A549 (cell line): ENCODE measurements around the gene ATP6V0A4. TPM values are rescaled to one million over a fixed set of nuclear protein-coding genes. Genes with fewer than 3 reads are reported as not detected.

Source experiments
- ATAC-seq, 2 experiments: fragments of 200-7000 bp in 1 of 2; fragments of >200 bp in 1 of 2; cut with Nextera tagmentation in 1 of 2; cut with Tn5 transposase in 1 of 2; 3 replicates each; pipeline versions ENCODE4 v1.8.0 to v1.9.1; 2018 to 2020; ENCODE audit warnings: mild to moderate bottlenecking in 1 of 2, moderate library complexity in 1 of 2
- CTCF ChIA-PET: fragments of 300-600 bp; sonication (Branson Sonifier 250); formaldehyde crosslinking; extraction: SDS; loops from one replicate; lab custom pipeline; 2021; ENCODE audit warnings: antibody characterized with exemption, inconsistent platforms; lab: Yijun Ruan, JAX
- POLR2A ChIA-PET: fragments of 350-600 bp; formaldehyde crosslinking; extraction: SDS; loops from one replicate; lab custom pipeline; 2021; ENCODE audit warnings: antibody characterized with exemption, inconsistent platforms; lab: Yijun Ruan, JAX
- DNase-seq, 2 experiments: peaks; one replicate each; pipeline versions ENCODE4 v3.0.0 to v3.0.0-alpha.2; 2011 to 2016; ENCODE audit warnings: low read depth in 1 of 2, low spot score in 1 of 2
- FAIRE-seq: peaks from 2 replicates; lab custom pipeline; 2011; peaks lifted over from hg19 to GRCh38; lab: Jason Lieb, UNC
- H3K27ac ChIP-seq, 2 experiments: fragments of >200 bp; sonication (Bioruptor Twin); formaldehyde crosslinking; 3 replicates each; pipeline ENCODE4 v1.5.1; 2016 to 2017
- H3K4me1 ChIP-seq: fragments of >200 bp; sonication (Bioruptor Twin); formaldehyde crosslinking; 3 replicates; pipeline ENCODE4 v1.6.1; 2016
- H3K4me2 ChIP-seq: fragments of >200 bp; sonication (Bioruptor Twin); formaldehyde crosslinking; 3 replicates; pipeline ENCODE4 v1.6.1; 2016
- H3K4me3 ChIP-seq: fragments of >200 bp; sonication (Bioruptor Twin); formaldehyde crosslinking; 3 replicates; pipeline ENCODE4 v1.5.1; 2016
- H3K9me3 ChIP-seq: fragments of >200 bp; sonication (Bioruptor Twin); formaldehyde crosslinking; 3 replicates; pipeline ENCODE4 v1.6.1; 2016
- BCL3 ChIP-seq: fragments of >200 bp; sonication (Bioruptor Twin); formaldehyde crosslinking; IDR thresholded peaks from 3 replicates; pipeline ENCODE4 v1.6.1; 2016
- CHD4 ChIP-seq: fragments of 200-600 bp; sonication (generic); IDR thresholded peaks from 2 replicates; pipeline ENCODE4 v1.6.1; 2016; ENCODE audit warnings: antibody characterized with exemption, mild to moderate bottlenecking, borderline replicate concordance
- HES2 ChIP-seq: fragments of >200 bp; sonication (Bioruptor Twin); formaldehyde crosslinking; IDR thresholded peaks from 2 replicates; pipeline ENCODE4 v1.6.1; 2016
- HEYL ChIP-seq: fragments of 250-450 bp; sonication (Bioruptor Pico); IDR thresholded peaks from 2 replicates; pipeline ENCODE4 v1.8.0; 2021; ENCODE audit warnings: mild to moderate bottlenecking, moderate library complexity
- HMGXB4 ChIP-seq: fragments of 250-450 bp; sonication (Bioruptor Pico); IDR thresholded peaks from 2 replicates; pipeline ENCODE4 v1.5.0; 2021; ENCODE audit warnings: mild to moderate bottlenecking, moderate library complexity, borderline replicate concordance
- JUN ChIP-seq, 2 experiments: fragments of >200 bp; sonication (Bioruptor Twin); formaldehyde crosslinking; IDR thresholded peaks; 2 replicates in 1 of 2; 3 replicates in 1 of 2; pipeline ENCODE4 v1.6.1; 2016 to 2017
- JUNB ChIP-seq: fragments of >200 bp; sonication (Bioruptor Twin); formaldehyde crosslinking; IDR thresholded peaks from 2 replicates; pipeline ENCODE4 v1.6.1; 2016
- KDM5A ChIP-seq: fragments of 200-600 bp; sonication (generic); IDR thresholded peaks from 2 replicates; pipeline ENCODE4 v1.6.1; 2016; ENCODE audit warnings: antibody characterized with exemption, mild to moderate bottlenecking
- MYC ChIP-seq: IDR thresholded peaks from 2 replicates; pipeline ENCODE4 v1.6.1; 2012; ENCODE audit warnings: mild to moderate bottlenecking, inconsistent platforms, low read length, improper control_type of control experiment, borderline replicate concordance
- NFE2L2 ChIP-seq: fragments of 150-350 bp; conservative IDR thresholded peaks from 2 replicates; pipeline ENCODE4 v1.6.1; 2014; ENCODE audit warnings: low read length
- PBX3 ChIP-seq: IDR thresholded peaks from 2 replicates; pipeline ENCODE4 v1.6.1; 2012
- POLR2AphosphoS2 ChIP-seq: conservative IDR thresholded peaks from 2 replicates; pipeline ENCODE4 v1.6.1; 2012; ENCODE audit warnings: low read length, improper control_type of control experiment, inconsistent platforms
- RFX5 ChIP-seq: fragments of 450-650 bp; IDR thresholded peaks from 2 replicates; pipeline ENCODE4 v1.7.1; 2014; ENCODE audit warnings: antibody characterized with exemption, mild to moderate bottlenecking, moderate library complexity
- RNF2 ChIP-seq: fragments of 200-600 bp; sonication (generic); IDR thresholded peaks from 2 replicates; pipeline ENCODE4 v1.6.1; 2016; ENCODE audit warnings: low read depth, mild to moderate bottlenecking, antibody characterized with exemption, moderate library complexity, borderline replicate concordance
- SMC3 ChIP-seq: fragments of >200 bp; sonication (Bioruptor Twin); formaldehyde crosslinking; IDR thresholded peaks from 3 replicates; pipeline ENCODE4 v1.6.1; 2018; ENCODE audit warnings: inconsistent platforms
- TFCP2L1 ChIP-seq: fragments of 250-450 bp; sonication (Bioruptor Pico); IDR thresholded peaks from 2 replicates; pipeline ENCODE4 v1.5.0; 2021; ENCODE audit warnings: mild to moderate bottlenecking
- ZC3H11A ChIP-seq: fragments of 450-650 bp; IDR thresholded peaks from 2 replicates; pipeline ENCODE4 v1.6.1; 2014; ENCODE audit warnings: antibody characterized with exemption, mild to moderate bottlenecking
- WGBS: methylation state at CpG from one replicate; pipeline ENCODE4 v1.1.6; 2017; ENCODE audit errors: missing lambda C conversion rate; 5-methylcytosine and 5-hydroxymethylcytosine counted together
- polyA plus RNA-seq, 4 experiments: library from polyadenylated mRNA; depleted of rRNA in 3 of 4; stranded (reverse); fragments of >200 nt; fragmentation: RNase III in 1 of 4; extraction: RNeasy Plus Mini Kit Qiagen cat#74134 plus additional on column Dnase treatment in 1 of 4; gene quantifications; 2 replicates in 3 of 4; 3 replicates in 1 of 4; pipeline ENCODE4 v1.2.3, GENCODE V29; 2011 to 2017

Gene ATP6V0A4
- polyA plus RNA-seq, 2 of the 4 experiments (the other 2 are of a cell fraction) = 0.09 to 0.25 TPM

- H3K4me2 ChIP-seq = no peak overlapping the region
- ATAC-seq (no peak), FAIRE-seq (no peak), DNase-seq (no peak)
- H3K4me1 ChIP-seq = peaks cover 22% of the 10 kb centered on the region
- ChIA-PET CTCF (interaction anchor here (1.1 kb wide), 1 partner anchor 17 kb away, joined by 5 read pairs; no protein-coding TSS in a partner anchor), POLR2A (no interaction called here)
- TF ChIP-seq POLR2AphosphoS2 = no peak
- TF ChIP-seq CHD4 = no peak
- TF ChIP-seq HEYL = no peak
- TF ChIP-seq ZC3H11A = no peak
- no peak for TF ChIP-seq RNF2
- TF ChIP-seq BCL3 = no peak
- TF ChIP-seq JUN (IDR thresholded peaks at IDR 0.05) = no peak
- WGBS = 84% methylated on average over 10 of the region's 10 CpGs
- H3K9me3 ChIP-seq = no peaks in the 10 kb centered on the region
- H3K4me3 ChIP-seq = no peak overlapping the region
- H3K27ac ChIP-seq = no peak overlapping the region
These were observed 42.7 kb downstream of the ATP6V0A4 start for GRCh38 chr7:138755331-138755747.

- no peak for ATAC-seq
- FAIRE-seq = no peak
- H3K27ac ChIP-seq = no peak overlapping the region
These were observed 44.4 kb downstream of the ATP6V0A4 start for GRCh38 chr7:138753610-138754009.

GRCh38 chr7:138753150-138753518 is 44.9 kb downstream of the ATP6V0A4 start:
- peaks cover 22% of the 10 kb centered on the region for H3K4me1 ChIP-seq
- CTCF ChIA-PET = no interaction called here
- DNase-seq = no peak
- H3K9me3 ChIP-seq = no peaks in the 10 kb centered on the region
- no peak overlapping the region for H3K4me3 ChIP-seq
- ATAC-seq = no peak
- TF ChIP-seq PBX3 (no peak), TFCP2L1 (no peak), SMC3 (no peak), HES2 (no peak)
- 79% methylated on average over 8 of the region's 8 CpGs for WGBS
- FAIRE-seq = no peak
- POLR2A ChIA-PET = no interaction called here
- no peak overlapping the region for H3K27ac ChIP-seq
- H3K4me2 ChIP-seq = no peak overlapping the region

More at GRCh38 chr7:138753610-138754009, 44.4 kb downstream of the ATP6V0A4 start:
- Histone ChIP-seq H3K4me2 (no peak overlapping the region), H3K4me1 (peaks cover 22% of the 10 kb centered on the region), H3K4me3 (no peak overlapping the region), H3K9me3 (no peaks in the 10 kb centered on the region)
- WGBS = 78% methylated on average over 5 of the region's 5 CpGs
- DNase-seq = no peak
- no peak for TF ChIP-seq NFE2L2
- no peak for TF ChIP-seq KDM5A
- TF ChIP-seq ZC3H11A = no peak
- TF ChIP-seq JUNB = no peak
- TF ChIP-seq HMGXB4 (CRISPR knock-in tag) = no peak
- no peak for TF ChIP-seq TFCP2L1
- TF ChIP-seq MYC = no peak
- TF ChIP-seq RFX5 = no peak
- no peak for TF ChIP-seq JUN (IDR thresholded peaks at IDR 0.05)
- CTCF ChIA-PET = no interaction called here
- POLR2A ChIA-PET = no interaction called here
